ENCODE data around the gene COL5A3. TPM values are rescaled to one million over a fixed set of nuclear protein-coding genes. Genes with fewer than 3 reads are reported as not detected.

Gene COL5A3
- total RNA-seq, 1 donor from 2014 or later = 47.5 TPM

DNA sequence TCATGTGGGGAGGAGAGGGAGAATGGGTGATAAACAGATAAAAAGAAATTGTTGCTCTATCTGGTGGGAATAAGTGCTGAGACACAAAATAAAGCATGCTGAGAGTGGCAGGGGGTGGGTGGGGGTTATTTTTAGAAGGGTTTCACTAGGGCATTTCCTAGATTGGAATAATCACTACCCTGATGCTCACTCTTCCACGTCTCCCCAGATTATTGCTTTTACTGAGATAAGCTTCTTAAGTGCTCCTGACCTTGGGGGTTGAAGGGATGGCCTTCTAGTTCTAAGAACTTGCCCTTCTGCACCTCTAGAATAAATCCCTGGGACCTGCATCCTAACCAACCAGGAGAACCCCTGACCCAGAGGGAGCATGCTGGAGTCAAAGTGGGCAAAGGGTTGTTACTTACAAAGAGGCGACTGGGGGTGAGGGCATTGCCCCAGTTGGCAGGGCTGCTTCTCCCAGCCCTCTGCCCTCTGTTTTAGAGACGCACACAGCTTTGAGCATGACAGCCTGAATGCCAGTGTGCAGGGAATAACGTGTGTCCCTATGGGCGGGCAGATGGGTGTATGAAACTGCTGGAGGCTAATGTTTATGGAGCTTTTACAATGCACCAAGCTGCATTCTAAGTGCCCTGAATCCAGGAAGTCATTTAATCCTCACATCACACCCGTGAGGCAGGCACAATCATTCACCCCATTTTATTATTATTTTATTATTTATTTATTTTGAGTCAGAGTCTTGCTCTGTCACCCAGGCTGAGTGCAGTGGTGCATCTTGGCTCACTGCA is 3.7 kb upstream of the COL5A3 start:
- no peak for DNase-seq (ENCODE audit: low spot score)
- intact Hi-C loops (cut with DNase I) = no loop called here
- no peak for ATAC-seq

DNA sequence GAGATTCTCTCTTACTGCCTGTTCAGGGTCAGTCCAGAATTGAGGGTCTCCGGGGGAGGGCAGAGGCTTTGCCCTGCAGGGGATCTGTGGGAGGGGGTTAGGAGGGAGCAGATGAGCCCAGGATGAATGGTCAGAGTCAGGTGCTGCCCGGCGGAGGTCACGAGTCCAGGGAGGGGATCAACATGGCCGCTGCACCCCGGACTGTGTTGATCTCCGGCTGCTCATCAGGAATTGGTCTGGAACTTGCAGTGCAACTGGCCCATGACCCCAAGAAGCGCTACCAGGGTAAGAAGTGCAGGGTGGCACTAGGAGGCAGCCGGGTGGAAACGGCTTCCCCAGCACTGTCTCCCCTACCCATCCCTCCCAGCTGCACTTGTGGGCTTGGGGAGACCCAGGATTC is 3.0 kb upstream of the COL5A3 start, which contains the start of gene RDH8:
Gene RDH8 (plus strand): TSS at position 168 of the 400 bp plus-strand sequence. CDS start 15 bp downstream, at position 183.
- DNase-seq (ENCODE audit: low spot score) (no peak), ATAC-seq (no peak)
- intact Hi-C loops (cut with DNase I) = no loop called here

GRCh38 chr19:10011974-10012373 is 1.7 kb upstream of the COL5A3 start:
- intact Hi-C loops (cut with DNase I) = no loop called here
- DNase-seq (ENCODE audit: low spot score) (no peak), ATAC-seq (no peak)

- intact Hi-C loops (cut with DNase I) = no loop called here
- no peak for ATAC-seq
- no peak for DNase-seq (ENCODE audit: low spot score)
Observed at GRCh38 chr19:10010939-10011338, 635 bp upstream of the COL5A3 start.

- DNase-seq (ENCODE audit: low spot score) (no peak), ATAC-seq (no peak)
- intact Hi-C loops (cut with DNase I) = no loop called here
Observed at GRCh38 chr19:10009714-10010224, 535 bp downstream of the COL5A3 start.

GRCh38 chr19:10008184-10008765 is 2.0 kb downstream of the COL5A3 start:
- intact Hi-C loops (cut with DNase I) = no loop called here
- ATAC-seq = peak; percentile 5
- DNase-seq (ENCODE audit: low spot score) = no peak

DNA sequence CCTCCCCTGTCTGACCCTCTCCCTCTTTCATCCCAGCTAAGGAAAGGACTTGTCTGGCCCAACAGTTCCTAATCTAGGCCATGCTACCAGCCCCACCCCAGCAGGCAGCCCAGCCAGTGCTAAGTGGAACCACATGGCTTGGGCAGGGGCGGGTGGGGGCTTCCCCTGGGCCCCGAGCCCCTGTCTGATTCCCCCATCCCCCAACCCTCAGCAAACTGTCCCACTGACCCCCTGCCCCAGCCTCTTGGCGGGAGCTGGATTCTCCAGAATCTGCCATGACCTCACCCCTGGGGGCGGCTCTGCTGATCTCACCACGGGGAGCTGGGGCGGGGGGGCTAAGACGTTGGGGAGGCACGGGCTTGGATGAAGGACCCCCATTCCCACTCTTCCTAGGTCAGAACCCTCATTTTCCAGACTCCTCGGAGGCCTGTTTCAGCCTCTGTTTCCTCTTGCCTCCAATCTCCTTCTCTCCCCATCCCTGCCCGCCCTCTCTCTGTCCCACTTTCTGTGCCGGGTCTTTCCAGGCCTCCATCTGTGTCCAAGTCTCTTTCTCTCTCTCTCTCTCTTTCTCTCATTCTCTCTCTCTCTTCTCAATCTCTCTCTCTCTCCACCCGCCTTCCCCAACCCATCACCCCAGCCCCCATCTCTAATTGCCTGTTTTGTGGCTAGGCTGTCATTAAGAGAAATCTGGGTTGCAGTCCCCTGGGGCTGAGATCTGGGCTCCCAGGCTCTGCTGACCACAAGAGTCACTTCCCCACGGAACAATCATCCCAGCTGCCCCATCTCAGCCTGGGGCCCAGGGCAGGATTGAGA is 2.7 kb downstream of the COL5A3 start:
- DNase-seq (ENCODE audit: low spot score) = peak; percentile 78
- ATAC-seq = peak; percentile 47
- intact Hi-C loops (cut with DNase I) = no loop called here

GRCh38 chr19:10006752-10007323 is 3.5 kb downstream of the COL5A3 start:
- ATAC-seq (no peak), DNase-seq (ENCODE audit: low spot score) (no peak)
- intact Hi-C loops (cut with DNase I) = no loop called here

- intact Hi-C loops (cut with DNase I) = no loop called here
- ATAC-seq (peak; percentile 53), DNase-seq (ENCODE audit: low spot score) (peak; percentile 70)
Observed at GRCh38 chr19:10006335-10006708, 4.0 kb downstream of the COL5A3 start.

DNA sequence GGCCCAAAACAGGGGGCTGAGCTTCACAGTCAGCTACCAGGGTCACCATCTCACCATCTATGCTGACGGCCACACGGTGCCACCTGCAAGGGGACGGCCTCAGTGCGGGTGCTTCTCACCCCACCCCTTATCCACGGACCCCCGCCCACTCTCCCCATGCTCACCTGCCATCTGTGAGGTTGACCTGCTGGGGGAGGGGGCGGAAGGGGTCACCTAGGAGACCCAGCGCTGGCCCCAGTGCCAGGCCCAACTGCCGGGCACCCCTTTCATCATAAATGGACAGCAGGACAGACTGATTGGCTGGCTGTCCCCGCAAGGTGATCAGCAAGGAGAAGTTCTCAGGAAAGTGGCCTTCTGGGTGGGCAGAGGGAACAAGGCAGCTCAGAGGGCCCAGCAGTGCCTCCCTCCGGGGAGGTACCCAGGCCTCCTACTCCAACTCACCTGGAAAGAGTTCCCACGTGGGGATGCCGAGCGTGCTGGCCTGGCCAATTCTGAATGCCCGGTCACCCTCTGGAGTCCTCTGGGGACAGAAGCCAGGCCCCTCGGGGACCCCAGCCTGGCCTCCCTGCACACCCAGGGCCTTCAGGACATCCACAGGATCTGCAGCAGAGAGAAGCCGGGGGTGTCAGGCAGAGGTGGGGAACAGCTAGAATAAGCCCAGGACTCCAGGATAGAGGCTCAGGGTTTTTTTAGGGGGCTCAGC is 4.5 kb downstream of the COL5A3 start:
- DNase-seq (ENCODE audit: low spot score) (no peak), ATAC-seq (no peak)
- intact Hi-C loops (cut with DNase I) = no loop called here

DNA sequence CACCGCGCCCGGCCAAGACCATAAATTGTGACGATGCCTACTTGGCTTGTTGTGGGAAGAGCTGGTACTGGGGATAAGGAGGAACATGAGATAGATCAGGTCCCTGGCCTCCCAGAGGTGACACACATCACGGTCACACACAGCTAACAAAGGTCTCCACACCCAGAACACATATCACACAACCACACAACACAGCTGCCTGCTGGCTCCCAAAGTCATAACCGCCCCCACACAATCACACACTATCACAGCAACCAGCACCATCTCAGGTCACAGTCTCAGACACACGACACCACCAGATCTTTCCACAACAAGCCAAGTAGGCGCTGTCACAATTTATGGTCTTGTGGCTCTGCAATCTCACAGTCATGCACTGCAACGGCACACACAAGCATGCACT is 5.7 kb downstream of the COL5A3 start:
- intact Hi-C loops (cut with DNase I) = no loop called here
- DNase-seq (ENCODE audit: low spot score) = no peak
- ATAC-seq = no peak

- intact Hi-C loops (cut with DNase I) = no loop called here
- ATAC-seq (no peak), DNase-seq (ENCODE audit: low spot score) (no peak)
Observed at GRCh38 chr19:10003271-10003670, 7.0 kb downstream of the COL5A3 start.

DNA sequence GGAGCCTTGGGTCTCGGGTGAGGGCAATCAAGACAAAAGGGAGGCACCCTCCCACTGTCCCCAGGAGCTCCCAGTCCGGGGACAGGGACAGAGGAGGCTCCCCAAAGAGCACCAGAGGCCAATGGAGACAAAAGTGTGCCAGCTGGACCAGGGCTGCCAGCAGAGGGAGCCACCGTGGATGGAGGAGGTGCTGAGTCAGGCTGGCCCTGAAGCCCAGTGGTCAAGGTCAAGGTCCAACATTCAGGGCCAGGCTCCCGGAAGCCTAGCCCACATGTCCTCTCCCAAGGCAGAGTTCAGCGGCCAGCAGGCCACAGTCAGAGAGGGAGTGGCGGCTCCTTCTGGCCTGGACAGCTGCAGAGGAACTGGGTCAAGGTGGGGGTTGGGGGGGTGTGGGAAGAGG is 8.4 kb downstream of the COL5A3 start:
- intact Hi-C loops (cut with DNase I) = no loop called here
- ATAC-seq (peak; percentile 58), DNase-seq (ENCODE audit: low spot score) (no peak)

GRCh38 chr19:10000171-10000826 is 10.0 kb downstream of the COL5A3 start:
- DNase-seq (ENCODE audit: low spot score) = peak; percentile 87
- intact Hi-C loops (cut with DNase I) = no loop called here

GRCh38 chr19:9996541-9996940 is 13.8 kb downstream of the COL5A3 start:
- intact Hi-C loops (cut with DNase I) = loop anchor here (5.0 kb wide), 1 partner anchor 54 kb away; no protein-coding TSS in a partner anchor
- ATAC-seq = no peak
- DNase-seq (ENCODE audit: low spot score) = no peak

More at GRCh38 chr19:10000171-10000826, 10.0 kb downstream of the COL5A3 start:
- peak; percentile 68 for ATAC-seq

GRCh38 chr19:9995999-9996398 is 14.3 kb downstream of the COL5A3 start:
- intact Hi-C loops (cut with DNase I) = loop anchor here (5.0 kb wide), 1 partner anchor 54 kb away; no protein-coding TSS in a partner anchor
- ATAC-seq = no peak
- DNase-seq (ENCODE audit: low spot score) = no peak

DNA sequence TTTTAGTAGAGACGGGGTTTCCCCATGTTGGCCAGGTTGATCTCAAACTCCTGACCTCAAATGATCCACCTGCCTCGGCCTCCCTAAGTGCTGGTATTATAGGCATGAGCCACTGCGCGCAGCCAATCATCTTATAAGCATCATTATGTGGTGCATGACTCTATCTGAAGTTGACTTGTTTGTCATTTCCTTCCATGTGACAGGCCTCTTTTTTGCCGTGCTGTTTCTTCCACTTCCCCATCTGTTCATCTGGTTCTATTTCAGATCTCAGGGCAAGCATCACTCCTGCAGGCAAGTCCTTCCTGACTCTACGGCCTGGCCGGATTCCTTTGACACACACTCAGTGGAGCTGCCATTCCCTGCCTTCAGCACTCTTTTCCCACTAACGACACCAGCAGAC is 15.2 kb downstream of the COL5A3 start:
- intact Hi-C loops (cut with DNase I) = loop anchor here (5.0 kb wide), 1 partner anchor 53 kb away; no protein-coding TSS in a partner anchor
- ATAC-seq (no peak), DNase-seq (ENCODE audit: low spot score) (no peak)
